ENCODE results near the gene GPNMB.
"Not testable (repeated sequence)": the region's sequence is repeated elsewhere in the genome, so short reads cannot be mapped to it uniquely, and the experiment has no call there.

GPNMB gene

GRCh38 chr7:23224364-23224763, 22.2 kb upstream of the GPNMB start:
- H3K27me3 ChIP-seq (ENCODE audit: control insufficient read depth in 5 of 5, insufficient read depth in 4 of 5, low read length in 5 of 5); H3K36me3 ChIP-seq (ENCODE audit: control insufficient read depth in 5 of 5, insufficient read depth in 5 of 5, low read length in 5 of 5); H3K27ac ChIP-seq (ENCODE audit: low read depth, low read length); H3K9ac ChIP-seq (ENCODE audit: low read length in 5 of 5); H3K4me3 ChIP-seq (ENCODE audit: low read depth in 1 of 5, low read length in 5 of 5); H3K4me1 ChIP-seq (ENCODE audit: control insufficient read depth in 5 of 5, insufficient read depth in 5 of 5, low read length in 5 of 5); H3K9me3 ChIP-seq (ENCODE audit: control insufficient read depth in 5 of 5, low read length in 5 of 5): not testable (repeated sequence)

GRCh38 chr7:23226844-23227450, 19.6 kb upstream of the GPNMB start:
- no peak overlapping the region for H3K9ac ChIP-seq (ENCODE audit: low read length in 5 of 5)
- no peaks in the 10 kb centered on the region for H3K27me3 ChIP-seq (ENCODE audit: control insufficient read depth in 5 of 5, insufficient read depth in 4 of 5, low read length in 5 of 5)
- H3K36me3 ChIP-seq (ENCODE audit: control insufficient read depth in 5 of 5, insufficient read depth in 5 of 5, low read length in 5 of 5): no peaks in the 10 kb centered on the region
- no peak overlapping the region for H3K4me3 ChIP-seq (ENCODE audit: low read depth in 1 of 5, low read length in 5 of 5)
- H3K4me1 ChIP-seq (ENCODE audit: control insufficient read depth in 5 of 5, insufficient read depth in 5 of 5, low read length in 5 of 5): peaks cover 0 to 4% (median 0%) of the 10 kb centered on the region in 5 donors
- peaks cover 0 to 5% (median 2%) of the 10 kb centered on the region in 5 donors for H3K9me3 ChIP-seq (ENCODE audit: control insufficient read depth in 5 of 5, low read length in 5 of 5)
- H3K27ac ChIP-seq (ENCODE audit: low read depth, low read length): no peak overlapping the region

- Histone ChIP-seq H3K27me3 (ENCODE audit: control insufficient read depth in 5 of 5, insufficient read depth in 4 of 5, low read length in 5 of 5) (no peaks in the 10 kb centered on the region), H3K4me3 (ENCODE audit: low read depth in 1 of 5, low read length in 5 of 5) (no peak overlapping the region), H3K27ac (ENCODE audit: low read depth, low read length) (no peak overlapping the region), H3K9me3 (ENCODE audit: control insufficient read depth in 5 of 5, low read length in 5 of 5) (peaks cover 0 to 5% (median 2%) of the 10 kb centered on the region in 5 donors), H3K4me1 (ENCODE audit: control insufficient read depth in 5 of 5, insufficient read depth in 5 of 5, low read length in 5 of 5) (peaks cover 0 to 4% (median 0%) of the 10 kb centered on the region in 5 donors), H3K36me3 (ENCODE audit: control insufficient read depth in 5 of 5, insufficient read depth in 5 of 5, low read length in 5 of 5) (no peaks in the 10 kb centered on the region), H3K9ac (ENCODE audit: low read length in 5 of 5) (no peak overlapping the region)
Measured at GRCh38 chr7:23228412-23228811, 18.2 kb upstream of the GPNMB start.

- no peaks in the 10 kb centered on the region for H3K36me3 ChIP-seq (ENCODE audit: control insufficient read depth in 5 of 5, insufficient read depth in 5 of 5, low read length in 5 of 5)
- peaks cover 0 to 4% (median 0%) of the 10 kb centered on the region in 5 donors for H3K4me1 ChIP-seq (ENCODE audit: control insufficient read depth in 5 of 5, insufficient read depth in 5 of 5, low read length in 5 of 5)
- H3K9ac ChIP-seq (ENCODE audit: low read length in 5 of 5): no peak overlapping the region
- H3K27me3 ChIP-seq (ENCODE audit: control insufficient read depth in 5 of 5, insufficient read depth in 4 of 5, low read length in 5 of 5): no peaks in the 10 kb centered on the region
- no peak overlapping the region for H3K27ac ChIP-seq (ENCODE audit: low read depth, low read length)
- H3K4me3 ChIP-seq (ENCODE audit: low read depth in 1 of 5, low read length in 5 of 5): no peak overlapping the region
- H3K9me3 ChIP-seq (ENCODE audit: control insufficient read depth in 5 of 5, low read length in 5 of 5): peaks cover 0 to 5% (median 2%) of the 10 kb centered on the region in 5 donors
Measured at GRCh38 chr7:23230641-23231101, 15.9 kb upstream of the GPNMB start.

- Histone ChIP-seq H3K4me3 (ENCODE audit: low read depth in 1 of 5, low read length in 5 of 5) (no peak overlapping the region), H3K36me3 (ENCODE audit: control insufficient read depth in 5 of 5, insufficient read depth in 5 of 5, low read length in 5 of 5) (no peaks in the 10 kb centered on the region), H3K4me1 (ENCODE audit: control insufficient read depth in 5 of 5, insufficient read depth in 5 of 5, low read length in 5 of 5) (no peaks in the 10 kb centered on the region), H3K9me3 (ENCODE audit: control insufficient read depth in 5 of 5, low read length in 5 of 5) (peaks cover 0 to 5% (median 2%) of the 10 kb centered on the region in 5 donors), H3K27ac (ENCODE audit: low read depth, low read length) (no peak overlapping the region), H3K27me3 (ENCODE audit: control insufficient read depth in 5 of 5, insufficient read depth in 4 of 5, low read length in 5 of 5) (no peaks in the 10 kb centered on the region), H3K9ac (ENCODE audit: low read length in 5 of 5) (no peak overlapping the region)
Measured at GRCh38 chr7:23232966-23233365, 13.6 kb upstream of the GPNMB start.

- Histone ChIP-seq H3K27ac (ENCODE audit: low read depth, low read length) (no peak overlapping the region), H3K9ac (ENCODE audit: low read length in 5 of 5) (no peak overlapping the region), H3K4me1 (ENCODE audit: control insufficient read depth in 5 of 5, insufficient read depth in 5 of 5, low read length in 5 of 5) (no peaks in the 10 kb centered on the region), H3K27me3 (ENCODE audit: control insufficient read depth in 5 of 5, insufficient read depth in 4 of 5, low read length in 5 of 5) (no peaks in the 10 kb centered on the region), H3K9me3 (ENCODE audit: control insufficient read depth in 5 of 5, low read length in 5 of 5) (no peaks in the 10 kb centered on the region), H3K4me3 (ENCODE audit: low read depth in 1 of 5, low read length in 5 of 5) (peak overlapping the region in 2 of 5 donors; percentile 32), H3K36me3 (ENCODE audit: control insufficient read depth in 5 of 5, insufficient read depth in 5 of 5, low read length in 5 of 5) (no peaks in the 10 kb centered on the region)
Measured at GRCh38 chr7:23234569-23235296, 11.8 kb upstream of the GPNMB start.

GRCh38 chr7:23235813-23236221, 10.8 kb upstream of the GPNMB start:
- no peaks in the 10 kb centered on the region for H3K27me3 ChIP-seq (ENCODE audit: control insufficient read depth in 5 of 5, insufficient read depth in 4 of 5, low read length in 5 of 5)
- H3K36me3 ChIP-seq (ENCODE audit: control insufficient read depth in 5 of 5, insufficient read depth in 5 of 5, low read length in 5 of 5): no peaks in the 10 kb centered on the region
- H3K9me3 ChIP-seq (ENCODE audit: control insufficient read depth in 5 of 5, low read length in 5 of 5): no peaks in the 10 kb centered on the region
- H3K9ac ChIP-seq (ENCODE audit: low read length in 5 of 5): no peak overlapping the region
- no peaks in the 10 kb centered on the region for H3K4me1 ChIP-seq (ENCODE audit: control insufficient read depth in 5 of 5, insufficient read depth in 5 of 5, low read length in 5 of 5)
- H3K27ac ChIP-seq (ENCODE audit: low read depth, low read length): no peak overlapping the region
- no peak overlapping the region for H3K4me3 ChIP-seq (ENCODE audit: low read depth in 1 of 5, low read length in 5 of 5)

- Histone ChIP-seq H3K27ac (ENCODE audit: low read depth, low read length) (no peak overlapping the region), H3K4me3 (ENCODE audit: low read depth in 1 of 5, low read length in 5 of 5) (no peak overlapping the region), H3K9ac (ENCODE audit: low read length in 5 of 5) (no peak overlapping the region), H3K4me1 (ENCODE audit: control insufficient read depth in 5 of 5, insufficient read depth in 5 of 5, low read length in 5 of 5) (no peaks in the 10 kb centered on the region), H3K36me3 (ENCODE audit: control insufficient read depth in 5 of 5, insufficient read depth in 5 of 5, low read length in 5 of 5) (no peaks in the 10 kb centered on the region), H3K27me3 (ENCODE audit: control insufficient read depth in 5 of 5, insufficient read depth in 4 of 5, low read length in 5 of 5) (no peaks in the 10 kb centered on the region), H3K9me3 (ENCODE audit: control insufficient read depth in 5 of 5, low read length in 5 of 5) (no peaks in the 10 kb centered on the region)
Measured at GRCh38 chr7:23237000-23237399, 9.6 kb upstream of the GPNMB start.

- H3K36me3 ChIP-seq (ENCODE audit: control insufficient read depth in 5 of 5, insufficient read depth in 5 of 5, low read length in 5 of 5): no peaks in the 10 kb centered on the region
- H3K27me3 ChIP-seq (ENCODE audit: control insufficient read depth in 5 of 5, insufficient read depth in 4 of 5, low read length in 5 of 5): peaks cover 0 to 7% (median 0%) of the 10 kb centered on the region in 5 donors
- H3K4me3 ChIP-seq (ENCODE audit: low read depth in 1 of 5, low read length in 5 of 5): no peak overlapping the region
- H3K9ac ChIP-seq (ENCODE audit: low read length in 5 of 5): no peak overlapping the region
- no peak overlapping the region for H3K27ac ChIP-seq (ENCODE audit: low read depth, low read length)
- no peaks in the 10 kb centered on the region for H3K9me3 ChIP-seq (ENCODE audit: control insufficient read depth in 5 of 5, low read length in 5 of 5)
- H3K4me1 ChIP-seq (ENCODE audit: control insufficient read depth in 5 of 5, insufficient read depth in 5 of 5, low read length in 5 of 5): peaks cover 0 to 4% (median 0%) of the 10 kb centered on the region in 5 donors
Measured at GRCh38 chr7:23238983-23239652, 7.5 kb upstream of the GPNMB start.

- peaks cover 0 to 4% (median 0%) of the 10 kb centered on the region in 5 donors for H3K4me1 ChIP-seq (ENCODE audit: control insufficient read depth in 5 of 5, insufficient read depth in 5 of 5, low read length in 5 of 5)
- peaks cover 0 to 7% (median 0%) of the 10 kb centered on the region in 5 donors for H3K27me3 ChIP-seq (ENCODE audit: control insufficient read depth in 5 of 5, insufficient read depth in 4 of 5, low read length in 5 of 5)
- no peak overlapping the region for H3K27ac ChIP-seq (ENCODE audit: low read depth, low read length)
- H3K4me3 ChIP-seq (ENCODE audit: low read depth in 1 of 5, low read length in 5 of 5): no peak overlapping the region
- H3K36me3 ChIP-seq (ENCODE audit: control insufficient read depth in 5 of 5, insufficient read depth in 5 of 5, low read length in 5 of 5): no peaks in the 10 kb centered on the region
- H3K9ac ChIP-seq (ENCODE audit: low read length in 5 of 5): no peak overlapping the region
- H3K9me3 ChIP-seq (ENCODE audit: control insufficient read depth in 5 of 5, low read length in 5 of 5): no peaks in the 10 kb centered on the region
Measured at GRCh38 chr7:23239698-23240097, 6.9 kb upstream of the GPNMB start.

All from subcutaneous abdominal adipose tissue (tissue), 5 donors.